ENCODE data around the gene GABRG1. TPM values are rescaled to one million over a fixed set of nuclear protein-coding genes. Genes with fewer than 3 reads are reported as not detected.

The GABRG1 gene
- total RNA-seq (ENCODE audit: unreplicated experiment) = not detected
- long read RNA-seq, partial matches to known transcripts = 0 of 1 reads
- long read RNA-seq, other reads (novel, unspliced or antisense) = 1 of 1 reads

DNA sequence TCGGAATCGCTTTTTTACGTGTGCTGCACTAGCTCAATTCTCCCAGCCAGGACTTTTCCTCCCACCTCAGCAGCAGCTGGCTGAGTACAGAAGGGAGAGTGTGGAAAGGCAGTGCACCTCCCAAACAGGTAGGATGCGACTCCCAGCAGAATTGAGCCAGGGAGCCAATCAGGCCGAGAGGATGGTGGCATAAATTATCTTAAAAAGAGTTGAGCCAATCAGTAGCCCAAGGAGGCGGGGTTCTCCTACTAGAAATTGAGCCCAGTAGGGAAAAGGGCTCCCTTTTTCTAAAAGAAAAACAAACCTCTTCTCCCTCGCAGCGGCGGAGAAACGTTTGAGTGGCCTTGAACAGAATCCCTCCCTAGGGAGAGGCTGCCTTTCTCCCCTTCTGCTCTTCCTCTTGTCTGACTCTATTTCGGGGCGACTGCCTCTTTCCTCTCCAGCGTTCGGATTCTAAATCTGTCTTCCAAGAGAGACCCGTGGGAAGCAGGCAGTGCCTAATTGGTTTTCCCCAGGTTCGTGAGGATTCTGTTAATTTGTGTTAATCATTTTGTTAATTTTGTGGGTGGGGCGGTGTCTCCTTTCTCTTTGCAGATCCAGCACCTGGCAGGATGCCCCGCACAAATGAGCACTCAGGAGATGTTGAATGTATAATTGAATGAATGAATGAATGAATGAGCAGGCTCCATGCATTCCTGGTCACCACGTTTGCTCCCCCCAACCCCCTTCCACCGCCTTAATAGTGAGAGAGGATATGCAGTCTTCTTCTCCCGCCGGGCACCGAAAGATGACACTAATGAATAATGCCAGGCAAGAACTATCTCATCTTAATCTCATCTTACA is at the start of gene GABRG1:
Gene GABRG1, minus strand, starts transcription at position 142 of the 843 bp plus-strand sequence. Its CDS starts 141 bp downstream, at position 1.
- peak; percentile 22 for DNase-seq
- Mint-ChIP-seq H3K27me3 (ENCODE audit: unreplicated experiment) (no peaks in the 10 kb centered on the region), H3K4me3 (ENCODE audit: unreplicated experiment) (peak within 1 kb of the TSS; percentile 89), H3K9me3 (ENCODE audit: unreplicated experiment) (no peaks in the 10 kb centered on the region), H3K4me1 (ENCODE audit: low read depth, unreplicated experiment) (peaks cover 10% of the 10 kb centered on the region), H3K36me3 (ENCODE audit: unreplicated experiment) (no peaks in the 10 kb centered on the region), H3K27ac (ENCODE audit: unreplicated experiment) (no peak within 1 kb of the TSS)
- TF ChIP-seq, protein P1, sequence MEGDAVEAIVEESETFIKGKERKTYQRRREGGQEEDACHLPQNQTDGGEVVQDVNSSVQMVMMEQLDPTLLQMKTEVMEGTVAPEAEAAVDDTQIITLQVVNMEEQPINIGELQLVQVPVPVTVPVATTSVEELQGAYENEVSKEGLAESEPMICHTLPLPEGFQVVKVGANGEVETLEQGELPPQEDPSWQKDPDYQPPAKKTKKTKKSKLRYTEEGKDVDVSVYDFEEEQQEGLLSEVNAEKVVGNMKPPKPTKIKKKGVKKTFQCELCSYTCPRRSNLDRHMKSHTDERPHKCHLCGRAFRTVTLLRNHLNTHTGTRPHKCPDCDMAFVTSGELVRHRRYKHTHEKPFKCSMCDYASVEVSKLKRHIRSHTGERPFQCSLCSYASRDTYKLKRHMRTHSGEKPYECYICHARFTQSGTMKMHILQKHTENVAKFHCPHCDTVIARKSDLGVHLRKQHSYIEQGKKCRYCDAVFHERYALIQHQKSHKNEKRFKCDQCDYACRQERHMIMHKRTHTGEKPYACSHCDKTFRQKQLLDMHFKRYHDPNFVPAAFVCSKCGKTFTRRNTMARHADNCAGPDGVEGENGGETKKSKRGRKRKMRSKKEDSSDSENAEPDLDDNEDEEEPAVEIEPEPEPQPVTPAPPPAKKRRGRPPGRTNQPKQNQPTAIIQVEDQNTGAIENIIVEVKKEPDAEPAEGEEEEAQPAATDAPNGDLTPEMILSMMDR (IDR thresholded peaks at IDR 0.05; ENCODE audit: partially characterized antibody, unreplicated experiment) = no peak

DNA sequence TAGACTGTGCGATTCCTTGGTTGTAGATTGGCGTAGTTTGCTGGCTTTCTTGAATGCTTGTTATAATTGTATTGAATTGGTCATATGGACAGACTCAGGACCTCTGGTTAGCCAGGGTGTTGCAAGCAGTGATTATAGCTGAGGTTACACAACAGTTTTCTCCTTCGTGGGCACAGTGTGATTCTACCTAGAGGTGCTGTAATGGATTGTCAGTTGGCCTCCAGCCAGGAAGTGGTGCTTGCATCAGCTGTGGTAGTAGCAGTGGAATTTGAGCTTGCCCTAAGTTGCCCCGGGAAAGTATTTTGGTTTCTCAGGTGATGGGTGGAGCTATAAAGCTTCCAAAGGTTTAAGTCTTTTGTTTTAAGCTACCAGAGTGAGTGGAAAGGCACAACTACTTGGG is 23.1 kb upstream of the GABRG1 start:
- no peak for DNase-seq
- Mint-ChIP-seq H3K36me3 (ENCODE audit: unreplicated experiment) (no peaks in the 10 kb centered on the region), H3K27ac (ENCODE audit: unreplicated experiment) (no peak overlapping the region), H3K4me3 (ENCODE audit: unreplicated experiment) (no peak overlapping the region), H3K9me3 (ENCODE audit: unreplicated experiment) (no peaks in the 10 kb centered on the region), H3K27me3 (ENCODE audit: unreplicated experiment) (no peaks in the 10 kb centered on the region), H3K4me1 (ENCODE audit: low read depth, unreplicated experiment) (no peaks in the 10 kb centered on the region)
- TF ChIP-seq, protein P1 (IDR thresholded peaks at IDR 0.05; ENCODE audit: partially characterized antibody, unreplicated experiment) = no peak

DNA sequence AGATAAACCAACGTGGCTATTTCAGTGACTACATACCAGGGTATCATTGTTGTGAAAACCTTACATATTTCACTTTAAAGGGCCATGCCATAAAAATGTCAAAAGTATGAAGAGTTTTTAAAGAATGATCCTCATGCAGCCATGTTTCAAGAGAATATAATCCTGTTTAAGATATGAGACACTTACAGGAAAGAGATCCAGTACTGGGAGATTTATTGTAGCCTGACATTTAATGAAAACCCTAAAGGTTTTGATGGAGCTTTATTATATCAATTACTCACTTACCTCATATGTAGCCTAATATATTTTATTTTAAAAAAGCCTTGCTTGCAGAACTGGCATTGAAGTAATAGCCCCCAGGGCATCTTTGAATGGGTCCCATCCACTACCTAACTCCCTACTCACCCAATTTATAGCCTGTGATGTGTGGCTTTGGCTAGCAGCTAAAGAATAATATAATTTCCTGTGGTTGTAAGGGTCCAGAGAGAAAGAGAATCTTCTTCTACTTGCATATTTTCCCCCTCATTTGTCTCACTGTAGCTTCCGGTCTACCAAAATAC is 7.7 kb upstream of the GABRG1 start:
- Mint-ChIP-seq H3K4me1 (ENCODE audit: low read depth, unreplicated experiment) (no peaks in the 10 kb centered on the region), H3K27ac (ENCODE audit: unreplicated experiment) (no peak overlapping the region), H3K36me3 (ENCODE audit: unreplicated experiment) (no peaks in the 10 kb centered on the region), H3K9me3 (ENCODE audit: unreplicated experiment) (no peaks in the 10 kb centered on the region), H3K4me3 (ENCODE audit: unreplicated experiment) (no peak overlapping the region), H3K27me3 (ENCODE audit: unreplicated experiment) (peaks cover 5% of the 10 kb centered on the region)
- TF ChIP-seq, protein P1 (IDR thresholded peaks at IDR 0.05; ENCODE audit: partially characterized antibody, unreplicated experiment) = no peak
- DNase-seq = no peak

DNA sequence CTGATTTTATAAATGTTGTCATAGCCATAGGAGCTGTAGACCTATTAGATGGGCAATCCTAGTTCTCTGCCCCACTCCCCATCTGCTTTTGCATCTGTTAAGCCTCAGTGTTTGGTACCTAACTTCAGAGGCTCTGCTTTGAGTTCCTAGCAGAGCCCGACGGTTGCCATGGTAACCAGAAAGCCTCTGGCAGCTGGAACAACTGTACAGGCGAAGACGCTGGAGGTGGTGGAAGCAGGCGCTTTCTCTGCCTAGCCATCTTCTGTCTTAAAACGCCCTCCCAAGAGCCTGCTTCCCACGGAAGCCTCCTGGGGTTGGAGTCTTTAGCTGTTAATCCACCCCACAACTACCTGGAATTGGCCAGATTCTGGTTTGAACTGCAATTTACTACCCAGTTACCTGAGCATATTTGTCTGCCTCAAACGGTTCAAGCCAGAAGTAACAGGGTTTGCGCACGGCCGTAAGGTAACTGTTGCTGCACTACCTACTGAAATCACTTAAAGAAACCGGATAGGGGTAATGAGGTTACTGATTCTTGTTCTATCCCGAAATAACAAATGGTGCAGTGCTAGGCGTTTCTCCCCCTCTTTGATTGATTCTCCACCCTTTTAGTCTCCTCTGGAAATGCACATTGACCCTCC is 1.0 kb upstream of the GABRG1 start:
- no peaks in the 10 kb centered on the region for H3K27me3 Mint-ChIP-seq (ENCODE audit: unreplicated experiment)
- DNase-seq = peak; percentile 67
- H3K36me3 Mint-ChIP-seq (ENCODE audit: unreplicated experiment) = no peaks in the 10 kb centered on the region
- TF ChIP-seq, protein P1 (IDR thresholded peaks at IDR 0.05; ENCODE audit: partially characterized antibody, unreplicated experiment) = no peak
- H3K9me3 Mint-ChIP-seq (ENCODE audit: unreplicated experiment) = no peaks in the 10 kb centered on the region
- H3K4me1 Mint-ChIP-seq (ENCODE audit: low read depth, unreplicated experiment) = peaks cover 10% of the 10 kb centered on the region
- H3K4me3 Mint-ChIP-seq (ENCODE audit: unreplicated experiment) = peak overlapping the region; percentile 89
- H3K27ac Mint-ChIP-seq (ENCODE audit: unreplicated experiment) = no peak overlapping the region

Data from glutamatergic neuron (in vitro differentiated cells).